ENCODE measurements around the gene ZNF414.

Gene ZNF414

DNA sequence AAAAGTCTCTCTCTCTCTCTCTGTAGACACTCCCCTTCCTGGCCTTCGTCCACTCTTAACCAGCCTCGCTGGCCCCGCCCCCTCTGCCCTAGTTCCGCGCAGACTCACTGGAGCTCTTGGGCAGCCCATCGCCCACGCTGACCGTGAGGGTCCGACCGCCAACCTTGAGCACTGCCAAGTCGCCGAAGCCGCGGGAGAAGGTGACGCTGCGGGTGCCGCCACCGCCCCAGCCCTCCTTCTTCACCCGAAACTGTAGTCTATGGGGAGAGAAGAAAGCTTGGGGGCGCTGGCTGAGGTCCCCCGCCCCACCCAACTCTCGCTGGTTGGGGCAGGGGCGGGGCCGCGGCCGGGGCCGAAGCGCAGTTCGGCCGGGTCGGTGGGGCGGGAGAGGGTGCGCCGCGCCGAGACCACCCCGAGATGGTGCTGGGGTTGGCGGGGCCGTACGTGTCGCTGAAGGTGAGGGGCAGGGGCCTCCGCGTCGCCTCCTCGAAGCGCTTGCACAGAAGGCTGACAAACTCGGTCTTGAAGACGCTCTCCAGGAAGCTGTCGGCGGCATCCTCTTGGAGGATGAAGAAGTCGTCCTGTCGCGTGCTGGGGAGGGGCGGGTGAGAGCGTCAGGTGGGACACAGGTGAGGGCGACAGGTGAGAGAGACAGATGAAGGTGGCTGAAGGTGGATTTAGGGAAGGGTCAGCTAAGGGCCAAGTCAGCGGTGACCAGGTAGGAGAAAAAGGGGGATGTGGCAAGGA lies 12.6 kb upstream of the ZNF414 start (continued):
- TF ChIP-seq, protein P1, sequence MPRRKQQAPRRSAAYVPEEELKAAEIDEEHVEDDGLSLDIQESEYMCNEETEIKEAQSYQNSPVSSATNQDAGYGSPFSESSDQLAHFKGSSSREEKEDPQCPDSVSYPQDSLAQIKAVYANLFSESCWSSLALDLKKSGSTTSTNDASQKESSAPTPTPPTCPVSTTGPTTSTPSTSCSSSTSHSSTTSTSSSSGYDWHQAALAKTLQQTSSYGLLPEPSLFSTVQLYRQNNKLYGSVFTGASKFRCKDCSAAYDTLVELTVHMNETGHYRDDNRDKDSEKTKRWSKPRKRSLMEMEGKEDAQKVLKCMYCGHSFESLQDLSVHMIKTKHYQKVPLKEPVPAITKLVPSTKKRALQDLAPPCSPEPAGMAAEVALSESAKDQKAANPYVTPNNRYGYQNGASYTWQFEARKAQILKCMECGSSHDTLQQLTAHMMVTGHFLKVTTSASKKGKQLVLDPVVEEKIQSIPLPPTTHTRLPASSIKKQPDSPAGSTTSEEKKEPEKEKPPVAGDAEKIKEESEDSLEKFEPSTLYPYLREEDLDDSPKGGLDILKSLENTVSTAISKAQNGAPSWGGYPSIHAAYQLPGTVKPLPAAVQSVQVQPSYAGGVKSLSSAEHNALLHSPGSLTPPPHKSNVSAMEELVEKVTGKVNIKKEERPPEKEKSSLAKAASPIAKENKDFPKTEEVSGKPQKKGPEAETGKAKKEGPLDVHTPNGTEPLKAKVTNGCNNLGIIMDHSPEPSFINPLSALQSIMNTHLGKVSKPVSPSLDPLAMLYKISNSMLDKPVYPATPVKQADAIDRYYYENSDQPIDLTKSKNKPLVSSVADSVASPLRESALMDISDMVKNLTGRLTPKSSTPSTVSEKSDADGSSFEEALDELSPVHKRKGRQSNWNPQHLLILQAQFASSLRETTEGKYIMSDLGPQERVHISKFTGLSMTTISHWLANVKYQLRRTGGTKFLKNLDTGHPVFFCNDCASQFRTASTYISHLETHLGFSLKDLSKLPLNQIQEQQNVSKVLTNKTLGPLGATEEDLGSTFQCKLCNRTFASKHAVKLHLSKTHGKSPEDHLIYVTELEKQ (tag by site-specific recombination; IDR thresholded peaks at IDR 0.05; ENCODE audit: borderline replicate concordance): no peak
- no peak for TF ChIP-seq ZNF274 (IDR thresholded peaks at IDR 0.05; ENCODE audit: low read length)
- TF ChIP-seq ZNF274 (tag by site-specific recombination; IDR thresholded peaks at IDR 0.05; ENCODE audit: borderline replicate concordance): no peak
- TF ChIP-seq EGR2 (tag by site-specific recombination; IDR thresholded peaks at IDR 0.05; ENCODE audit: low read depth): 0 out of 2 replicates have a peak, but pooled peaks have one; percentile 3
- no peak for TF ChIP-seq ZNF19 (tag by site-specific recombination; IDR thresholded peaks at IDR 0.05; ENCODE audit: low read depth)
- TF ChIP-seq SCRT1 (tag by site-specific recombination; IDR thresholded peaks at IDR 0.05; ENCODE audit: borderline replicate concordance): peak; percentile 100
- TF ChIP-seq, protein P2, sequence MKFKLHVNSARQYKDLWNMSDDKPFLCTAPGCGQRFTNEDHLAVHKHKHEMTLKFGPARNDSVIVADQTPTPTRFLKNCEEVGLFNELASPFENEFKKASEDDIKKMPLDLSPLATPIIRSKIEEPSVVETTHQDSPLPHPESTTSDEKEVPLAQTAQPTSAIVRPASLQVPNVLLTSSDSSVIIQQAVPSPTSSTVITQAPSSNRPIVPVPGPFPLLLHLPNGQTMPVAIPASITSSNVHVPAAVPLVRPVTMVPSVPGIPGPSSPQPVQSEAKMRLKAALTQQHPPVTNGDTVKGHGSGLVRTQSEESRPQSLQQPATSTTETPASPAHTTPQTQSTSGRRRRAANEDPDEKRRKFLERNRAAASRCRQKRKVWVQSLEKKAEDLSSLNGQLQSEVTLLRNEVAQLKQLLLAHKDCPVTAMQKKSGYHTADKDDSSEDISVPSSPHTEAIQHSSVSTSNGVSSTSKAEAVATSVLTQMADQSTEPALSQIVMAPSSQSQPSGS (tag by site-specific recombination; IDR thresholded peaks at IDR 0.05; ENCODE audit: low read depth): no peak
- no peak for TF ChIP-seq ZNF548 (tag by site-specific recombination; IDR thresholded peaks at IDR 0.05)
- TF ChIP-seq ZNF549 (tag by site-specific recombination; IDR thresholded peaks at IDR 0.05): no peak
- TF ChIP-seq ZNF114 (tag by site-specific recombination; IDR thresholded peaks at IDR 0.05): no peak
- TF ChIP-seq, protein P3, sequence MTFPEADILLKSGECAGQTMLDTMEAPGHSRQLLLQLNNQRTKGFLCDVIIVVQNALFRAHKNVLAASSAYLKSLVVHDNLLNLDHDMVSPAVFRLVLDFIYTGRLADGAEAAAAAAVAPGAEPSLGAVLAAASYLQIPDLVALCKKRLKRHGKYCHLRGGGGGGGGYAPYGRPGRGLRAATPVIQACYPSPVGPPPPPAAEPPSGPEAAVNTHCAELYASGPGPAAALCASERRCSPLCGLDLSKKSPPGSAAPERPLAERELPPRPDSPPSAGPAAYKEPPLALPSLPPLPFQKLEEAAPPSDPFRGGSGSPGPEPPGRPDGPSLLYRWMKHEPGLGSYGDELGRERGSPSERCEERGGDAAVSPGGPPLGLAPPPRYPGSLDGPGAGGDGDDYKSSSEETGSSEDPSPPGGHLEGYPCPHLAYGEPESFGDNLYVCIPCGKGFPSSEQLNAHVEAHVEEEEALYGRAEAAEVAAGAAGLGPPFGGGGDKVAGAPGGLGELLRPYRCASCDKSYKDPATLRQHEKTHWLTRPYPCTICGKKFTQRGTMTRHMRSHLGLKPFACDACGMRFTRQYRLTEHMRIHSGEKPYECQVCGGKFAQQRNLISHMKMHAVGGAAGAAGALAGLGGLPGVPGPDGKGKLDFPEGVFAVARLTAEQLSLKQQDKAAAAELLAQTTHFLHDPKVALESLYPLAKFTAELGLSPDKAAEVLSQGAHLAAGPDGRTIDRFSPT (tag by site-specific recombination; IDR thresholded peaks at IDR 0.05): no peak; the same call in 1 of the 2 replicates
- TF ChIP-seq ZBTB7A (tag by site-specific recombination; IDR thresholded peaks at IDR 0.05; ENCODE audit: low read depth): peak; percentile 24; the same call in 1 of the 2 replicates
- no peak for TF ChIP-seq MEIS1 (CRISPR knock-in tag; IDR thresholded peaks at IDR 0.05; ENCODE audit: borderline replicate concordance)
- no peak for TF ChIP-seq ZNF837 (tag by site-specific recombination; IDR thresholded peaks at IDR 0.05)
- TF ChIP-seq ZNF133 (tag by site-specific recombination; IDR thresholded peaks at IDR 0.05): no peak
- peak; percentile 26 for TF ChIP-seq ZNF335 (tag by site-specific recombination; conservative IDR thresholded peaks at IDR 0.05)
- no peak for TF ChIP-seq GLI4 (tag by site-specific recombination; IDR thresholded peaks at IDR 0.05)
- no peak for TF ChIP-seq KLF16 (tag by site-specific recombination; IDR thresholded peaks at IDR 0.05)
- TF ChIP-seq ZNF777 (tag by site-specific recombination; IDR thresholded peaks at IDR 0.05; ENCODE audit: borderline replicate concordance): no peak
- TF ChIP-seq, protein P4, sequence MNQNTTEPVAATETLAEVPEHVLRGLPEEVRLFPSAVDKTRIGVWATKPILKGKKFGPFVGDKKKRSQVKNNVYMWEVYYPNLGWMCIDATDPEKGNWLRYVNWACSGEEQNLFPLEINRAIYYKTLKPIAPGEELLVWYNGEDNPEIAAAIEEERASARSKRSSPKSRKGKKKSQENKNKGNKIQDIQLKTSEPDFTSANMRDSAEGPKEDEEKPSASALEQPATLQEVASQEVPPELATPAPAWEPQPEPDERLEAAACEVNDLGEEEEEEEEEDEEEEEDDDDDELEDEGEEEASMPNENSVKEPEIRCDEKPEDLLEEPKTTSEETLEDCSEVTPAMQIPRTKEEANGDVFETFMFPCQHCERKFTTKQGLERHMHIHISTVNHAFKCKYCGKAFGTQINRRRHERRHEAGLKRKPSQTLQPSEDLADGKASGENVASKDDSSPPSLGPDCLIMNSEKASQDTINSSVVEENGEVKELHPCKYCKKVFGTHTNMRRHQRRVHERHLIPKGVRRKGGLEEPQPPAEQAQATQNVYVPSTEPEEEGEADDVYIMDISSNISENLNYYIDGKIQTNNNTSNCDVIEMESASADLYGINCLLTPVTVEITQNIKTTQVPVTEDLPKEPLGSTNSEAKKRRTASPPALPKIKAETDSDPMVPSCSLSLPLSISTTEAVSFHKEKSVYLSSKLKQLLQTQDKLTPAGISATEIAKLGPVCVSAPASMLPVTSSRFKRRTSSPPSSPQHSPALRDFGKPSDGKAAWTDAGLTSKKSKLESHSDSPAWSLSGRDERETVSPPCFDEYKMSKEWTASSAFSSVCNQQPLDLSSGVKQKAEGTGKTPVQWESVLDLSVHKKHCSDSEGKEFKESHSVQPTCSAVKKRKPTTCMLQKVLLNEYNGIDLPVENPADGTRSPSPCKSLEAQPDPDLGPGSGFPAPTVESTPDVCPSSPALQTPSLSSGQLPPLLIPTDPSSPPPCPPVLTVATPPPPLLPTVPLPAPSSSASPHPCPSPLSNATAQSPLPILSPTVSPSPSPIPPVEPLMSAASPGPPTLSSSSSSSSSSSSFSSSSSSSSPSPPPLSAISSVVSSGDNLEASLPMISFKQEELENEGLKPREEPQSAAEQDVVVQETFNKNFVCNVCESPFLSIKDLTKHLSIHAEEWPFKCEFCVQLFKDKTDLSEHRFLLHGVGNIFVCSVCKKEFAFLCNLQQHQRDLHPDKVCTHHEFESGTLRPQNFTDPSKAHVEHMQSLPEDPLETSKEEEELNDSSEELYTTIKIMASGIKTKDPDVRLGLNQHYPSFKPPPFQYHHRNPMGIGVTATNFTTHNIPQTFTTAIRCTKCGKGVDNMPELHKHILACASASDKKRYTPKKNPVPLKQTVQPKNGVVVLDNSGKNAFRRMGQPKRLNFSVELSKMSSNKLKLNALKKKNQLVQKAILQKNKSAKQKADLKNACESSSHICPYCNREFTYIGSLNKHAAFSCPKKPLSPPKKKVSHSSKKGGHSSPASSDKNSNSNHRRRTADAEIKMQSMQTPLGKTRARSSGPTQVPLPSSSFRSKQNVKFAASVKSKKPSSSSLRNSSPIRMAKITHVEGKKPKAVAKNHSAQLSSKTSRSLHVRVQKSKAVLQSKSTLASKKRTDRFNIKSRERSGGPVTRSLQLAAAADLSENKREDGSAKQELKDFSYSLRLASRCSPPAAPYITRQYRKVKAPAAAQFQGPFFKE (tag by site-specific recombination; IDR thresholded peaks at IDR 0.05; ENCODE audit: borderline replicate concordance): 0 out of 2 replicates have a peak, but pooled peaks have one; percentile 52
- TF ChIP-seq SALL2 (tag by site-specific recombination; IDR thresholded peaks at IDR 0.05; ENCODE audit: borderline replicate concordance): no peak
- TF ChIP-seq, protein P5, sequence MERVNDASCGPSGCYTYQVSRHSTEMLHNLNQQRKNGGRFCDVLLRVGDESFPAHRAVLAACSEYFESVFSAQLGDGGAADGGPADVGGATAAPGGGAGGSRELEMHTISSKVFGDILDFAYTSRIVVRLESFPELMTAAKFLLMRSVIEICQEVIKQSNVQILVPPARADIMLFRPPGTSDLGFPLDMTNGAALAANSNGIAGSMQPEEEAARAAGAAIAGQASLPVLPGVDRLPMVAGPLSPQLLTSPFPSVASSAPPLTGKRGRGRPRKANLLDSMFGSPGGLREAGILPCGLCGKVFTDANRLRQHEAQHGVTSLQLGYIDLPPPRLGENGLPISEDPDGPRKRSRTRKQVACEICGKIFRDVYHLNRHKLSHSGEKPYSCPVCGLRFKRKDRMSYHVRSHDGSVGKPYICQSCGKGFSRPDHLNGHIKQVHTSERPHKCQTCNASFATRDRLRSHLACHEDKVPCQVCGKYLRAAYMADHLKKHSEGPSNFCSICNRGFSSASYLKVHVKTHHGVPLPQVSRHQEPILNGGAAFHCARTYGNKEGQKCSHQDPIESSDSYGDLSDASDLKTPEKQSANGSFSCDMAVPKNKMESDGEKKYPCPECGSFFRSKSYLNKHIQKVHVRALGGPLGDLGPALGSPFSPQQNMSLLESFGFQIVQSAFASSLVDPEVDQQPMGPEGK (tag by site-specific recombination; IDR thresholded peaks at IDR 0.05): 0 out of 2 replicates have a peak, but pooled peaks have one; percentile 44
